CD4-positive, alpha-beta T cell (primary cell): ENCODE measurements around the gene KLF13. TPM values are rescaled to one million over a fixed set of nuclear protein-coding genes. Genes with fewer than 3 reads are reported as not detected.

ENCODE experiments used
- ATAC-seq: fragments of 200-7000 bp; cut with Tn5 transposase; one replicate; pipeline ENCODE4 v1.10.0; 2022; ENCODE audit warnings: mild to moderate bottlenecking; ENCODE audit not compliant: poor library complexity
- CTCF ChIA-PET: fragments of 350-600 bp; sonication (Branson Sonifier 250); formaldehyde crosslinking; loops from one replicate; lab custom pipeline; 2021; ENCODE audit warnings: antibody characterized with exemption, inconsistent platforms; lab: Charles Lee
- POLR2A ChIA-PET: fragments of 350-600 bp; sonication (Branson Sonifier 250); formaldehyde crosslinking; loops from one replicate; lab custom pipeline; 2021; ENCODE audit warnings: antibody characterized with exemption, inconsistent platforms; lab: Charles Lee
- DNase-seq, 14 experiments: peaks; one replicate each; pipeline ENCODE4 v3.0.0-alpha.2; 2013 to 2020; ENCODE audit warnings: mixed read lengths in 2 of 14
- H3K27ac ChIP-seq, 2 donors: one replicate each; pipeline versions ENCODE4 v1.5.1 to v1.7.0; 2013; ENCODE audit warnings: low read length in 2 of 2, low read depth in 1 of 2, mild to moderate bottlenecking in 1 of 2
- H3K27me3 ChIP-seq, 2 experiments: 1 replicate in 1 of 2; 2 replicates in 1 of 2; pipeline versions ENCODE4 v1.6.1 to v1.7.0; 2013; ENCODE audit warnings: low read length in 2 of 2, control low read depth in 1 of 2, mild to moderate bottlenecking in 1 of 2, moderate library complexity in 1 of 2; ENCODE audit not compliant: insufficient read depth in 2 of 2, control insufficient read depth in 1 of 2
- H3K36me3 ChIP-seq: one replicate; pipeline ENCODE4 v1.6.1; 2013; ENCODE audit warnings: low read length, control low read depth; ENCODE audit not compliant: insufficient read depth
- H3K4me1 ChIP-seq: one replicate; pipeline ENCODE4 v1.6.1; 2013; ENCODE audit warnings: low read length, control low read depth; ENCODE audit not compliant: insufficient read depth
- H3K4me3 ChIP-seq: one replicate; pipeline ENCODE4 v1.5.1; 2013; ENCODE audit warnings: mild to moderate bottlenecking, low read length, moderate library complexity
- H3K9me3 ChIP-seq, 2 experiments: 1 replicate in 1 of 2; 2 replicates in 1 of 2; pipeline versions ENCODE4 v1.6.1 to v1.7.0; 2013; ENCODE audit warnings: low read length in 2 of 2, mild to moderate bottlenecking in 2 of 2, control low read depth in 1 of 2, moderate library complexity in 1 of 2; ENCODE audit not compliant: control insufficient read depth in 1 of 2, insufficient read depth in 1 of 2
- H3K27ac Mint-ChIP-seq: one replicate; pipeline ENCODE4 v1.8.0; 2020; ENCODE audit warnings: mixed read lengths
- H3K27me3 Mint-ChIP-seq: one replicate; pipeline ENCODE4 v1.8.0; 2021; ENCODE audit warnings: mixed read lengths
- H3K36me3 Mint-ChIP-seq: one replicate; pipeline ENCODE4 v1.8.0; 2021; ENCODE audit warnings: low read depth, mixed read lengths
- H3K4me1 Mint-ChIP-seq: one replicate; pipeline ENCODE4 v1.8.0; 2021; ENCODE audit warnings: low read depth, mixed read lengths
- H3K4me3 Mint-ChIP-seq: one replicate; pipeline ENCODE4 v1.8.0; 2020; ENCODE audit warnings: mild to moderate bottlenecking, mixed read lengths
- H3K9me3 Mint-ChIP-seq: one replicate; pipeline ENCODE4 v1.8.0; 2020; ENCODE audit warnings: mixed read lengths
- intact Hi-C, 2 experiments: fragments of 100-400 bp; cut with DNase I in 1 of 2; cut with micrococcal nuclease in 1 of 2; formaldehyde crosslinking; loops; one replicate each; pipeline versions ENCODE4 v1.15.1 to v1.9.0; 2023 to 2025; cut with DNase I, micrococcal nuclease
- total RNA-seq, 174 experiments: library from RNA in 2 of 174; stranded (reverse) in 2 of 174; gene quantifications; one replicate each; pipeline ENCODE4 v1.2.3 and lab custom pipeline; 2021 to 2026
- TF ChIP-seq, protein P1 (sequence below): fragments of 200-600 bp; IDR thresholded peaks from one replicate; pipeline ENCODE4 v1.8.0; 2022; ENCODE audit warnings: antibody characterized with exemption, mild to moderate bottlenecking

Gene KLF13
- total RNA-seq, 2 experiments from 2014 or later, result 284 to 308 TPM

DNA sequence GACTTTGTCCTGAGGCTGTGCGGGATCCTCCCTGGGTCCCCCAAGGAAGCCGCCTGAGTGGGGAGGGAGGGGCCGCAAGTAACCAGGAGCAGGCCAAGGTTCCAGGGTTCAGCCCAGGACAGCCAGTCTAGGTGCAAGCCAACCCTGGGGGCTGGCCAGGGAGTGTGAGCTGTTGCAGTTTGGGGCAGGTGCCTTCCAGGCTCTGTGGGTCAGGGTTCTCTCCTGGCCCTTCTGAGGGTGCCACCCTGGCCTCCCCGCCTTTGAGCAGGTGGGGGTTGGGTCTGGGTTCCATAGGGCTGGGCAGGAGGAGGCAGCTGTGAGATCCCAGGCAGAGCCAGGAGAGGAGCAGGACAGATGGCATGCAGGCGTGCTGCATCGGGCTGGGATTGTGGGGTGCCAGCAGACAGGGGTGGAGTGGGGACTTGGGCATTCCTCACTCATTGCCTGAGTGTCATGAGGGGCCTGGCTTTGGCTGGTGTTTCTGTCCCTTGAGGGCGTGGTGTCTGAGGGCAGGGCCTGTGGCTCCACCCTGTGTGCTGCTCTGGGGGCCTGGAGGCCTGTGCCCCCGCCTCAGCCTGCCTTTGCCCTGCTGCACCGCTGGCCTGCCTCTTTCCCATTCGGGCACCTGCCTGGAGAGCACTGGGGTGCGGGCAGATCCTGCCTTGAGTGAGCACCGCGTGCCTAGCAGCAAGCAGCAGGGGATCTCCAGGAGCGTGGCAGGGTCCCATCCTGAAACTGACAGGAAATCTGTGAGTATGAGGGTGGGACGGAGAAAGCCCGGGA lies 18.4 kb downstream of the KLF13 start:
- TF ChIP-seq, protein P1, sequence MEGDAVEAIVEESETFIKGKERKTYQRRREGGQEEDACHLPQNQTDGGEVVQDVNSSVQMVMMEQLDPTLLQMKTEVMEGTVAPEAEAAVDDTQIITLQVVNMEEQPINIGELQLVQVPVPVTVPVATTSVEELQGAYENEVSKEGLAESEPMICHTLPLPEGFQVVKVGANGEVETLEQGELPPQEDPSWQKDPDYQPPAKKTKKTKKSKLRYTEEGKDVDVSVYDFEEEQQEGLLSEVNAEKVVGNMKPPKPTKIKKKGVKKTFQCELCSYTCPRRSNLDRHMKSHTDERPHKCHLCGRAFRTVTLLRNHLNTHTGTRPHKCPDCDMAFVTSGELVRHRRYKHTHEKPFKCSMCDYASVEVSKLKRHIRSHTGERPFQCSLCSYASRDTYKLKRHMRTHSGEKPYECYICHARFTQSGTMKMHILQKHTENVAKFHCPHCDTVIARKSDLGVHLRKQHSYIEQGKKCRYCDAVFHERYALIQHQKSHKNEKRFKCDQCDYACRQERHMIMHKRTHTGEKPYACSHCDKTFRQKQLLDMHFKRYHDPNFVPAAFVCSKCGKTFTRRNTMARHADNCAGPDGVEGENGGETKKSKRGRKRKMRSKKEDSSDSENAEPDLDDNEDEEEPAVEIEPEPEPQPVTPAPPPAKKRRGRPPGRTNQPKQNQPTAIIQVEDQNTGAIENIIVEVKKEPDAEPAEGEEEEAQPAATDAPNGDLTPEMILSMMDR, result no peak
- peak in 3 of 14 experiments; percentile 46 to 50 (median 47) for DNase-seq
- peaks cover 100% of the 10 kb centered on the region for H3K4me1 ChIP-seq
- CTCF ChIA-PET, result interaction anchor here (0.9 to 1.5 kb wide), 2 partner anchors 21 to 42 kb away, joined by 3 to 4 read pairs; no protein-coding TSS in a partner anchor
- POLR2A ChIA-PET, result interaction anchor here (0.8 to 11.1 kb wide), 8 partner anchors 9 to 139 kb away, joined by 3 to 275 read pairs (median 5); partner anchors contain the start of gene KLF13
- intact Hi-C loops, result loop anchor here in 1 of 2 experiments (5.0 kb wide), 2 partner anchors 47 to 142 kb away; no protein-coding TSS in a partner anchor
- Mint-ChIP-seq H3K27me3 (no peaks in the 10 kb centered on the region), H3K27ac (peak overlapping the region; percentile 90), H3K36me3 (peaks cover 53% of the 10 kb centered on the region), H3K4me1 (peaks cover 100% of the 10 kb centered on the region), H3K9me3 (no peaks in the 10 kb centered on the region), H3K4me3 (peak overlapping the region; percentile 90)
- peaks cover 31% of the 10 kb centered on the region for H3K36me3 ChIP-seq
- no peaks in the 10 kb centered on the region for H3K27me3 ChIP-seq
- peak overlapping the region; percentile 47 for H3K4me3 ChIP-seq
- no peaks in the 10 kb centered on the region for H3K9me3 ChIP-seq
- no peak for ATAC-seq
- H3K27ac ChIP-seq, result peak overlapping the region; percentile 81 to 86

DNA sequence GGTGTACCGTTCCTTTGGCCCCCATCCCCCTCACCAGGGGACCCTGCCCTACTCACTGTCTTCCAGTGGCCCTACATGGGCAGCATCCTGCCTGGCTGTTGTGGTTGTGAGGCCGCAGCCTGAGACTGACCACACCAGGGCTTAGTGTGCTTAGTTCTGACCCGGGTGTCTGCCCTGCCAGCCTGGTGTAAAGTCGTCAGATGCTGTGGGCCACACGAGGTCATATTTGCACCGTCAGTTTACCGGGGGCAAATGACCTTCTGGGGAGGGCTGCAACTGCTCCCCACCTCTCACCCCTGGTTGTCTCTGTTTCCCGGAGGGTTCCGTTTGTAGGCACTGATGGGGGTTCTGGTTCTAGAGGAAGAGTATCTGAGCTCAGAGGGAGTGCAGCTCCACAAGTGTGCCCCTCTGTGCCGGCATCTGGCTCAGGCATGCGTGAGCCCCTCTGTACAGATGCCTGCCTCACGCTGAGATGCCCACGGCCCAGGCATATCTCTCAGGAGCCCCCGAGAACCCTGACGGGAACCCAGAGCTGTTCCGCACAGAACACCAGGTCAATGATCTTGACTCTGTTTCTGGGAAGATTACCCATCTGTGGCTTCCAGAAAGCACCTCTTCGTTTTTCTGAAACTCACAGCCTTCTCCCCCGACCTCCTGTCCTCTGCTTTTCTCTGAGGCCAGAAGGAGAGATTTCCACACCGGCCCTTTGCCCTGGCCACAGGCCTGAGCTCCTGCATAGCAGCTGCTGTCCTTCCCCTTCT lies 19.2 kb downstream of the KLF13 start:
- Mint-ChIP-seq H3K36me3 (peaks cover 52% of the 10 kb centered on the region), H3K4me1 (peaks cover 100% of the 10 kb centered on the region), H3K9me3 (no peaks in the 10 kb centered on the region), H3K27ac (peak overlapping the region; percentile 90), H3K27me3 (no peaks in the 10 kb centered on the region), H3K4me3 (peak overlapping the region; percentile 90)
- ChIA-PET CTCF (interaction anchor here (1.5 to 1.6 kb wide), 2 partner anchors 20 to 143 kb away, joined by 4 to 7 read pairs; no protein-coding TSS in a partner anchor), POLR2A (interaction anchor here (0.8 to 25.4 kb wide), 12 partner anchors 8 to 144 kb away, joined by 3 to 566 read pairs (median 6); partner anchors contain the start of gene KLF13)
- Histone ChIP-seq H3K27ac (peak overlapping the region; percentile 81 to 86), H3K36me3 (peaks cover 33% of the 10 kb centered on the region), H3K4me1 (peaks cover 100% of the 10 kb centered on the region), H3K4me3 (peak overlapping the region; percentile 47), H3K27me3 (no peaks in the 10 kb centered on the region), H3K9me3 (no peaks in the 10 kb centered on the region)
- DNase-seq (peak in 1 of 14 experiments; percentile 25), ATAC-seq (no peak)
- intact Hi-C loops, result loop anchor here (2.0 to 5.0 kb wide), 4 partner anchors 15 to 142 kb away; no protein-coding TSS in a partner anchor
- TF ChIP-seq, protein P1, result no peak
